Dermis microvascular lymphatic vessel endothelial cell (primary cell): ENCODE results near the gene SETD1A. TPM values are rescaled to one million over a fixed set of nuclear protein-coding genes. Genes with fewer than 3 reads are reported as not detected.
A peak's percentile ranks its signal among the peaks of the same experiment; 100 is the strongest.

Experiments
- DNase-seq, 2 donors: peaks; one replicate each; pipeline versions ENCODE4 v3.0.0 to v3.0.0-alpha.2; 2010; ENCODE audit warnings: low read depth in 2 of 2
- total RNA-seq: library from RNA; depleted of rRNA; stranded (reverse); fragments of >200 nt; gene quantifications from 2 replicates; pipeline ENCODE4 v1.2.1, GENCODE V29; 2014

SETD1A gene
- total RNA-seq, 1 donor from 2014 or later: 1.7 TPM

GRCh38 chr16:30980959-30981358 is 23.4 kb downstream of the SETD1A start:
- no peak for DNase-seq

DNA sequence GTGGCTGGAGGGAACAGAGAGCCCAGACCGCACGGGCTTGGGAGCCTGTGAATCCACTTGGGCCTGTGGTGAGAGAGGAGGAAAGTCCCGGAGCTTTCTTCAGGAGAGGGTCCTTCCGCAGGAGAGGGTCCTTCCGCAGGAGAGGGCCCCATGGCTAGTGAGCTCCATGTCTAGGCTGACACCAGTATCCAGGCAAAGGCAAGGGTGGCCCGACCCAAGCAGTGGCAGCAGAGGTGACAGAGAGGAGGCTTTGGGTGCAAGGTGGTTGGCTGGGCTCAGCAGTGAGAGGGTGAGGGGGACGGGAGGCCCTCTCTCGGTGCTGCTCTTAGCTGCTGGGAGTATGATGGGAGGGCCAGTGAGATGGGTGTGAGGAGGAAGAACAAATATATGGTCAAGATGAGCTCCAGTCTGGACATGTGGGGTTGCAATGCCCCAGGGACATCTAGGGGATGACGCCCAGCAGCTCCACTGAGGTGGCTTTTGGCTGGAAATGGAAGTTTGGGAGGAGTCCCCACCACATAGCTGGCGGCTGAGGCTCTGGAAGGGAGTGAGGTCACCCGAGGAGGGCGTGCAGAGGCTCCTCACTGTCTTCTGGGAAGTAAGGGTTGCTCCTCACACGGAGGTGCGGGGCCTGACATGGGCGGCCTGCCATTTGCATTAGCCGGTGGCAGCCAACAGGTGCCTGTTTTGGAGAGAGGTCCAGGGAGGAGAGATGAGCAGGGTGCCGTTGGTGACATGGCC is 25.2 kb downstream of the SETD1A start:
- no peak for DNase-seq

DNA sequence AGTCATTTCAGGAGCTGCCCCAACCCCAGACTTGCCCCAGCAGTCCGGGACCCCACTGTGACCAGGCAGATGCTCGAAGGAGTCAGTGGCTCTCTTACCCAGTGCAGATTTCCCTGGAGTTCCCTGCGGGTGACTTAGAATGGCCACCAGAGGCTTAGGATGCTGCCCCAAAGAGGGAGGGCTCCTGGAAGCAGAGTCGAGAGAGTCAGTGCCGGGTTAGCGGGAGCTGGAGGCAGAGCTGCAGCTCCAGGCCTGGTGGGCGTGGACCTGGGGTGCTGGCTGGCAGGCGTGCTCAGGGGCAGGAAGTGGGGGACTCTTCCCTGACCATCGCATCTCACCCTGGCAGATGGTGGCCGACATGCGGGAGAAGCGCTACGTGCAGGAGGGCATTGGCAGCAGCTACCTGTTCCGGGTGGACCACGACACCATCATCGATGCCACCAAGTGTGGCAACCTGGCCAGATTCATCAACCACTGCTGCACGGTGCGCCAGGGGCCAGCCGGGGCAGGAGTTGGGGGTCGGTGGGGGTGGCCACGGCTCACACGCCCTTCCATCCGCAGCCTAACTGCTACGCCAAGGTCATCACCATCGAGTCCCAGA is 25.8 kb downstream of the SETD1A start:
- no peak for DNase-seq

DNA sequence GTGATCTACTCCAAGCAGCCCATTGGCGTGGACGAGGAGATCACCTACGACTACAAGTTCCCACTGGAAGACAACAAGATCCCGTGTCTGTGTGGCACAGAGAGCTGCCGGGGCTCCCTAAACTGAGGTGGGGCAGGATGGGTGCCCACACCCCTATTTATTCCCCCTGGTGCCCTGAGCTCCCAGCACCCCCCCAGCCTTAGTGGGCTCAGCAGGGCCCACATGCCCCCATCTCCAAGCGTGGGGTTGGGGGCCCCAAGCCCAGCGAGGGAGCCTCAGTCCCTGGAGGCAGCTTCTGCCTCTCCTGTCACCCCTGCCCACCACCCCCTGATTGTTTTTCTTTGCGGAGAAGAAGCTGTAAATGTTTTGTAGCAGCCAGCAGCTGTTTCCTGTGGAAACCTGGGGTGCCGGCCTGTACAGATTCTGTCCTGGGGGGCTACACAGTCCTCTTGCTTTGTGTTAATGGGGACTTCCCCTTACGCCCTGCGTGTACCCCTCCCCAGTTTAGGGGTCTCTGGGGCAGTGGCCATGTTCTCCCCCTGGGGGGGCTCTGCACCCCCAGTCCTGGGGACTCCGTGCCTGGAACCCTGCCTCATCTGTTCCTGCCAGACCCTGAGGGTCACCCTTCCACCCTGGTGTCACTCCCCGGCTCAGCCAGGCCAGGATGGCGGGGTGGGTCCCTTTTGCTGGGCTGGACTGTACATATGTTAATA is 26.5 kb downstream of the SETD1A start:
- DNase-seq: no peak

DNA sequence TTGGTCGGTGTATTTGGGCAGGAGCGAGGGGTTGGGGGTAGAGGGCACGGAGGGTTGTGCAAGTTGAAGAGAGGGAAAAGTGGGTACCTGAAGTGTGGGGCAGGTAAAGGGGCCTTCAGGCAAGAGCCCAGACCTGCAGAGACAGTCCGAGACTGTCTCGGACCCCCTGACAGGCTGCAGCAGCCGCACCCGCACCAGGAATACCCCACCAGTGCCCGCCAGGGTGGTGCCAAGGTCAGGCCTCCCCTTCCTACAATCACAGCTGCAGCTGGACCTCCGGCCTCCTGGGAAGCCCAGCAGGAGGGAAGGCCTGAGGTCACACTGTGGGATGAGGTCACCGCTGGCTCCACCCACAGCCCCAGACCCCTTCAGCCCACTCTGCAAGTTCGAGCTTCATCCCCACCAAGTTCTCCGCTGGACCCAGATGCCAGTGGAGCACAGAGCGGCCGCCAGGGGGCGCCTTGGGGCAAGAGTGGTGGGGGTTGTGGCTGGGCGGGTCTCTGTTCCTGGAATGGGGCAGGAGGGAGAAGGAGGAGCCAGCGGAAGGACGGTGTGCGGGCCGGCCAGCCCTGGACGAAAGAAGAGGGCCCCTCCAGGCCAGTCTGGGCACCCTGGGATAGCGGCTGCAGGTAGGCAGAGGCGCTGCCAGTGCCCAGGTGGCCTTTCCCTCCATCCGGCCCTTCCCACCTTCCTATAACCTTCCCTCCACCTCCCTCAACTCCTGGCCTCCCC is 27.3 kb downstream of the SETD1A start, which contains the start of gene HSD3B7:
Gene HSD3B7, plus strand, starts transcription at position 539 of the 732 bp plus-strand sequence. CDS start 452 bp downstream, outside the sequence.
- peak; percentile 43 to 73 for DNase-seq

DNA sequence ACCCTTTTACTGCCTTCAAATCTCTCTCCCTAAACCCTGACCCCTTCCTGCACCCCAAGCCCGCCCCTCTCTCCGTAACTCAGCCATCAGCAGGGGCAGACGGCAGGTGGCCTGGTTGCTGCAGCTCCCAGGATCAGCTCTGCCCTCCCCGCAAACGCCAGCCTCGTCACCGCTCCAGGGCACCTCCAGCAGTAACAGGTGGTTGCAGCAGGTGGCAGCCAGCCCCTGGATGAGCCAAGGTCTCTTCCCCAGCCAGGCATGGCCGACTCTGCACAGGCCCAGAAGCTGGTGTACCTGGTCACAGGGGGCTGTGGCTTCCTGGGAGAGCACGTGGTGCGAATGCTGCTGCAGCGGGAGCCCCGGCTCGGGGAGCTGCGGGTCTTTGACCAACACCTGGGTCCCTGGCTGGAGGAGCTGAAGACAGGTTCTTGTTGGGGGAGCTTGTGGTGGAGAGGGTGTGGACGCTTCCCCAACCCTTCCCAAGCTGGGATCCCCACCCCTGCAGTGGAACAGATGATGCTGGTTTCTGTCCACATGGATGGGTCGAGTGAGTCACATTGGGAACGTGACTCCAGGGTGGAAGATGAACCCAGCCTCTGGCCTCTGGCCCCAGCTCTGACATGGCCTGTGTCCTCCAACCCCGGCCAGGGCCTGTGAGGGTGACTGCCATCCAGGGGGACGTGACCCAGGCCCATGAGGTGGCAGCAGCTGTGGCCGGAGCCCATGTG is 28.0 kb downstream of the SETD1A start:
- DNase-seq: peak in 1 of 2 donors; percentile 12

DNA sequence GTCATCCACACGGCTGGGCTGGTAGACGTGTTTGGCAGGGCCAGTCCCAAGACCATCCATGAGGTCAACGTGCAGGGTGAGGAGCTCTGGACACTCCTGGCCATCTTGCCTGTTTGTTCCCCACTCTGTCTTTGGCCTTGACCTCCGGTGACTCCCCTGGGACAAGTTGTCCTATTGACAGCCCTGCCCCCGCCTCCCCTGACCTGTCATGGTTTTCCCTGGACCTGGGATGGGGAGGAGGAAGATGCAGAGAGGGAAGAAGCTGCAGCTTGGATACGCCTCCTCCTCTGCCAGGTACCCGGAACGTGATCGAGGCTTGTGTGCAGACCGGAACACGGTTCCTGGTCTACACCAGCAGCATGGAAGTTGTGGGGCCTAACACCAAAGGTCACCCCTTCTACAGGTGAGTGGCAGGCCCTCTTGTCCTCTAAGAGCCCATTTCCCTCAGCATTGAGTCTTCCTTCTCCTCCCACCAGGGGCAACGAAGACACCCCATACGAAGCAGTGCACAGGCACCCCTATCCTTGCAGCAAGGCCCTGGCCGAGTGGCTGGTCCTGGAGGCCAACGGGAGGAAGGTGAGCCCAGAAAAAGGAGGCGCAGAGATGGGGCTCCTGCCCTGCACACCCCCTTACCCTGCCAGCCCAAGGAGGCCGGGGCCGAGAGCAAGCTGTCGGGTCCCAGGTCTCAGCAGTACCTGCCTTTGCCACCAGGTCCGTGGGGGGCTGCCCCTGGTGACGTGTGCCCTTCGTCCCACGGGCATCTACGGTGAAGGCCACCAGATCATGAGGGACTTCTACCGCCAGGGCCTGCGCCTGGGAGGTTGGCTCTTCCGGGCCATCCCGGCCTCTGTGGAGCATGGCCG is 28.8 kb downstream of the SETD1A start:
- DNase-seq: no peak

- no peak for DNase-seq
Measured at GRCh38 chr16:30987581-30988190, 30.1 kb downstream of the SETD1A start.

GRCh38 chr16:30989469-30990047 is 32.0 kb downstream of the SETD1A start:
- no peak for DNase-seq

DNA sequence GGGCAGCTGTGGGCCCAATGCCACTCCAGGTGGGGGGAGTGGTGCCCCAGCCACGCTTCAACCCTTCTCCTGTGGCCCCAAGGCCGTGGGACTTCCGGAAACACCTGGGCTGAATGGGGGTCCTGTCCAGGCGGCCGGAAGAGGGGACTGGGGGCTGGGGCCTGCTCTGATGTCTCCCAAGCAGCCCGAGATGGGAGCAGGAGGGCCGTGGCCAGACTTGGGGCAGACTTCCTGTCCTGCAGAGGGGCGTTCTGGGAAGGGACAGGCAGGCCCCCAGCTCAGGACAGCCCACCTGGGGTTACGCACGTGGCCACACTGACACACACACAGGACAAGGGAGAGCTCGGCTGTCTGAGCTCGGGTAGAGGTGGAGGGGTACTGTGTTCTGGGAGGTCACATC is 32.6 kb downstream of the SETD1A start:
- no peak for DNase-seq

GRCh38 chr16:30991052-30991451 is 33.5 kb downstream of the SETD1A start:
- no peak for DNase-seq

GRCh38 chr16:30992276-30992780 is 34.8 kb downstream of the SETD1A start:
- no peak for DNase-seq

DNA sequence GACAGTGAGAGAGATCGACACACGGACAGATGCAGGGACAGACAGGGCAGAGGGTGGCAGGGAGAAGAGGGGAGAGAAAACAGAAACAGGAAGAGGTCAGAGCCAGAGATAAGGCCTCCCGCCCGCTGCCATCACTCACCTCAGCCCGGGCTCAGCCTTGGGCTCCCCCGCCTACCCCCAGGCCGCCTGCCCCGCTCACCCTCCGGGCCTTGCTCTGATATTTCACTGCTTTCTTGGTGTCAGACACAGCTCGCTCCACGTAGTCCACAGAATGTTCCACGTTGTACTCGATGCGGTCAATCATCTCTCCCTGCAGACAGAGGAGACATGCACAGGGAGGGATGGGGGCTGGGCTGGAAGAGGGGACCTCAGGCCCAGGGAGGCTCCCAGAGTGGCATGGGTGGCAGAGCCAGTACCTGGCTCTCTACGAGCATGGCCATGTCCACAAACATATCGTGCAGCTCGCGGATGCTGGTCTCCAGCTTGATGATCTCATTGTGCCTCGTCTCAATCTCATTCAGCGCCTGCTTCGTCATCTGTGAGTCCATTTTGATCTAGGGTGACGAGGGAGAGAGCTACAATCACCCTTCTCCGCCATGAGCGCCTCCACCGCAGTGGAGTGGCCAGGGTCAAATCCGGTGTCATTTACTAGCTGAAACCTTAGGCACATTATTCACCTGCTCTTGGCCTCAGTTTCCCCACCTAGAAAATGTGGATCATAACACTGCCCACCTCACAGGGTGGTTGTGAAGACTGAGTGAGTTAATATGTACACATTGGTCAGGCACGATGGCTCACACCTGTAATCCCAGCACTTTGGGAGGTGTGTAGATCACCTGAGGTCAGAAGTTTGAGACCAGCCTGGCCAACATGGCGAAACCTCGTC is 35.6 kb downstream of the SETD1A start:
- no peak for DNase-seq

DNA sequence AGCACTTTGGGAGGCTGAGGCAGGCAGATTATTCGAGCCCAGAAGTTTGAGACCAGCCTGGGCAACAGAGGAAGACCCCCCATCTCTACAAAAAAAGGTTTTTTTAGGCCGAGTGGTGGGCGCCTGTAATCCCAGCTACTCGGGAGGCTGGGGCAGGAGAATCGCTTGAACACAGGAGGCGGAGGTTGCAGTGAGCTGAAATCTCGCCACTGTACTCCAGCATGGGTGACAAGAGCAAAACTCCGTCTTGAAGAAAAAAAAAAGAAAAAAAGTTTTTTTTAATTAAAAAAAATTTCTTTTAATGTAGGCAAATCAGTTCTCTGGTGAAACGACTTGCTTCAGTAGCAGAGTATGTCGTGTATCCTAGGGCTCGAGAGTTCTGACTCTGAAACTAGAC is 38.4 kb downstream of the SETD1A start:
- DNase-seq: no peak

DNA sequence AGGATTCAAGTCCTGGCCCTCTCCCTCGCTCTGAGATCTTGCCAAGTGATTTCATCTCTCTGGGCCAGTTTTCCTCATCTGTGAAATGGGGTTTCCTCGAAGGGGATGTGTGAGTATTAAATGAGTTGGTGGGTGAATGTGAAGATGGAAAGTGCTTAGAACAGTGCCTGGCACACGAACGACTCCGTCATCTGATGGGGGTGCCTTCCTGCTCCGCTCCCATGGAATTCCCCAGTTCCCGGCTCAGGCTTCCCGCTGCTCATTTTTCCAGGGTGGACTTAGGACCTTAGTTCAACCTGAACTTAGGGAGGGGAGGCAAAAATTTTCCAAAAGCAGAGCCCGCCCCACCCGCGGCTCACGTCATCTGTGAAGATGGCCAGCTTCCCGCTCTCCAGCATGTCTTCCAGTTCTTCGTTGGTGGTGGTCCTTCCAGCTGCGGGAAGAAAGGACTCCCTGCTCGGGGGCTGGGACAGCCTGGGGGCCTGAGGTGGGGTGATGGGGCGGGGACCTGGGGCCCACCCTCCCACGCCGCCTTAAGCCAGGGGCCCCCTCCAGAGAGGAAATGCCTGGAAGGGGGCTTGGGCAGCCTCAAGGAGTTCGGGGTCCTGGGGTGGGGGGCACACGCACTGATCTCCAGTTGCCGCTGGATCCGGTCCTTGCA is 38.9 kb downstream of the SETD1A start:
- peak; percentile 70 to 72 for DNase-seq

- peak in 1 of 2 donors; percentile 62 for DNase-seq
Measured at GRCh38 chr16:30996985-30997724, 39.6 kb downstream of the SETD1A start.
